Measurements from ENCODE around the gene ZNF423. TPM values are rescaled to one million over a fixed set of nuclear protein-coding genes. Genes with fewer than 3 reads are reported as not detected.

The ZNF423 gene
- total and polyA plus RNA-seq, 9 of the 15 experiments (the other 6 are each of a cell fraction or from before 2014, with no cell fraction given) = not detected

- TF ChIP-seq ZNF507 (tag; conservative IDR thresholded peaks at IDR 0.05) = no peak
- TF ChIP-seq RBFOX2 (IDR thresholded peaks at IDR 0.05; ENCODE audit: low read depth, low read length) = peak; percentile 42; the same call in 1 of the 2 replicates
- no peaks in the 10 kb centered on the region for H3K9me3 ChIP-seq (replicated peaks; ENCODE audit: control insufficient read depth, insufficient read depth, low read depth, low read length)
- BruUV-seq (replicated peaks) = no TSS peak
- H3K79me2 ChIP-seq (ENCODE audit: control insufficient read depth, insufficient read depth, low read length) = no peaks in the 10 kb centered on the region
- in situ Hi-C loops (cut with MboI) (no loop called here), intact Hi-C loops (cut with micrococcal nuclease) (no loop called here)
- CTCF ChIA-PET (ENCODE audit: low intra/inter-chr PET ratio) = no interaction called here
- H3K4me1 ChIP-seq (replicated peaks in 1 of 2; ENCODE audit: control insufficient read depth in 2 of 2, insufficient read depth in 2 of 2, low read length in 2 of 2) = peaks cover 4 to 14% of the 10 kb centered on the region in 2 experiments; a peak in 4 of 5 replicates
- no peak overlapping the region for H3K4me3 ChIP-seq
- H3K4me2 ChIP-seq (ENCODE audit: insufficient read depth, low read length) = peak overlapping the region; percentile 47; the same call in 1 of the 2 replicates
- FAIRE-seq (no peak), ATAC-seq (peak; percentile 10), DNase-seq (ENCODE audit: extremely low read depth in 1 of 4, low spot score in 3 of 4) (no peak)
- H4K20me1 ChIP-seq (replicated peaks; ENCODE audit: control insufficient read depth, insufficient read depth, low read length) = no peaks in the 10 kb centered on the region
- no peak overlapping the region for H2AFZ ChIP-seq (ENCODE audit: low read depth, low read length)
- no peak overlapping the region for H3K9ac ChIP-seq (ENCODE audit: insufficient read depth in 1 of 2, low read depth in 2 of 2, low read length in 2 of 2)
- H3K36me3 ChIP-seq (ENCODE audit: control insufficient read depth, insufficient read depth, low read length) = no peaks in the 10 kb centered on the region
- H3K27me3 ChIP-seq (ENCODE audit: control insufficient read depth in 2 of 2, insufficient read depth in 2 of 2, low read length in 2 of 2) = peaks cover 0 to 35% of the 10 kb centered on the region in 2 experiments; a peak in 2 of 5 replicates
- whole genome bisulfite sequencing (ENCODE audit: insufficient coverage, low coverage, missing lambda C conversion rate) = 23% methylated on average over 13 of the region's 16 CpGs
- POLR2A ChIA-PET = interaction anchor here (0.7 to 0.9 kb wide), 2 partner anchors 12 to 432 kb away, joined by 3 read pairs; no protein-coding TSS in a partner anchor
- H3K27ac ChIP-seq (ENCODE audit: extremely low read depth, low read depth, low read length) = no peak overlapping the region
- no peaks in the 10 kb centered on the region for H3K9me1 ChIP-seq (ENCODE audit: control insufficient read depth, insufficient read depth, low read length)
Observed at GRCh38 chr16:49883076-49884014, 27.4 kb upstream of the ZNF423 start.

- no peak overlapping the region for H3K4me2 ChIP-seq (ENCODE audit: insufficient read depth, low read length)
- H3K4me3 ChIP-seq = no peak overlapping the region
- TF ChIP-seq ZBTB49 (CRISPR knock-in tag; IDR thresholded peaks at IDR 0.05; ENCODE audit: borderline replicate concordance) (no peak), CHCHD3 (CRISPR knock-in tag; IDR thresholded peaks at IDR 0.05) (no peak), NCOA1 (IDR thresholded peaks at IDR 0.05; ENCODE audit: low read depth) (no peak)
- ATAC-seq = no peak
- intact Hi-C loops (cut with micrococcal nuclease) (no loop called here), in situ Hi-C loops (cut with MboI) (no loop called here)
- no TSS peak for BruUV-seq (replicated peaks)
- DNase-seq (ENCODE audit: extremely low read depth in 1 of 4, low spot score in 3 of 4) = no peak
- no peaks in the 10 kb centered on the region for H3K9me3 ChIP-seq (replicated peaks; ENCODE audit: control insufficient read depth, insufficient read depth, low read depth, low read length)
- ChIA-PET POLR2A (interaction anchor here (0.9 to 1.6 kb wide), 2 partner anchors 16 to 34 kb away, joined by 3 to 4 read pairs; no protein-coding TSS in a partner anchor), CTCF (ENCODE audit: low intra/inter-chr PET ratio) (no interaction called here)
- no peak overlapping the region for H3K9ac ChIP-seq (ENCODE audit: insufficient read depth in 1 of 2, low read depth in 2 of 2, low read length in 2 of 2)
- no peaks in the 10 kb centered on the region for H3K79me2 ChIP-seq (ENCODE audit: control insufficient read depth, insufficient read depth, low read length)
- H3K9me1 ChIP-seq (ENCODE audit: control insufficient read depth, insufficient read depth, low read length) = no peaks in the 10 kb centered on the region
- H2AFZ ChIP-seq (ENCODE audit: low read depth, low read length) = no peak overlapping the region
- no peak for FAIRE-seq
- 39% methylated on average over 6 of the region's 7 CpGs for WGBS (ENCODE audit: insufficient coverage, low coverage, missing lambda C conversion rate)
- H4K20me1 ChIP-seq (replicated peaks; ENCODE audit: control insufficient read depth, insufficient read depth, low read length) = no peaks in the 10 kb centered on the region
- H3K36me3 ChIP-seq (ENCODE audit: control insufficient read depth, insufficient read depth, low read length) = no peaks in the 10 kb centered on the region
- H3K27me3 ChIP-seq (ENCODE audit: control insufficient read depth in 2 of 2, insufficient read depth in 2 of 2, low read length in 2 of 2) = peaks cover 0 to 30% of the 10 kb centered on the region in 2 experiments; a peak in 2 of 5 replicates
- peaks cover 5 to 14% of the 10 kb centered on the region in 2 experiments; a peak in 4 of 5 replicates for H3K4me1 ChIP-seq (replicated peaks in 1 of 2; ENCODE audit: control insufficient read depth in 2 of 2, insufficient read depth in 2 of 2, low read length in 2 of 2)
- no peak overlapping the region for H3K27ac ChIP-seq (ENCODE audit: extremely low read depth, low read depth, low read length)
Observed at GRCh38 chr16:49881890-49882289, 26.0 kb upstream of the ZNF423 start.
